Smooth muscle cell (in vitro differentiated cells): ENCODE data around the gene MRGPRX4. TPM values are rescaled to one million over a fixed set of nuclear protein-coding genes. Genes with fewer than 3 reads are reported as not detected.
"Not testable (repeated sequence)": the region's sequence is repeated elsewhere in the genome, so short reads cannot be mapped to it uniquely, and the experiment has no call there.

Source experiments
- DNase-seq: peaks from one replicate; lab custom pipeline; 2025; ENCODE audit not compliant: unreplicated experiment; lab: John Stamatoyannopoulos, UW
- H2AFZ ChIP-seq: fragments of 200-600 bp; sonication (generic); 2 replicates; pipeline ENCODE4 v1.6.0; 2016; ENCODE audit warnings: antibody characterized with exemption, low read depth, mild to moderate bottlenecking
- H3F3A ChIP-seq: fragments of 200-600 bp; sonication (generic); 2 replicates; pipeline ENCODE4 v1.6.0; 2017; ENCODE audit warnings: antibody characterized with exemption, low read depth
- H3K27ac ChIP-seq: fragments of 200-600 bp; sonication (generic); 2 replicates; pipeline ENCODE4 v1.5.1; 2016; ENCODE audit warnings: low read depth, mild to moderate bottlenecking
- H3K27me3 ChIP-seq: fragments of 200-600 bp; sonication (generic); 2 replicates; pipeline ENCODE4 v1.6.1; 2016; ENCODE audit warnings: low read depth, mild to moderate bottlenecking
- H3K36me3 ChIP-seq: fragments of 200-600 bp; sonication (generic); 2 replicates; pipeline ENCODE4 v1.5.1; 2016; ENCODE audit warnings: low read depth
- H3K4me1 ChIP-seq: fragments of 200-600 bp; sonication (generic); 2 replicates; pipeline ENCODE4 v1.5.1; 2016; ENCODE audit warnings: low read depth
- H3K4me2 ChIP-seq: fragments of 200-600 bp; sonication (generic); 2 replicates; pipeline ENCODE4 v1.6.0; 2016; ENCODE audit warnings: mild to moderate bottlenecking
- H3K4me3 ChIP-seq: fragments of 200-600 bp; sonication (generic); 2 replicates; pipeline ENCODE4 v1.5.1; 2016; ENCODE audit warnings: mild to moderate bottlenecking
- H3K79me2 ChIP-seq: fragments of 200-600 bp; sonication (generic); 2 replicates; pipeline ENCODE4 v1.6.0; 2016; ENCODE audit warnings: low read depth, mild to moderate bottlenecking
- H3K9ac ChIP-seq: fragments of 200-600 bp; sonication (generic); 2 replicates; pipeline ENCODE4 v1.6.0; 2016; ENCODE audit warnings: low read depth
- H3K9me3 ChIP-seq: fragments of 200-600 bp; sonication (generic); replicated peaks from 2 replicates; pipeline ENCODE4 v1.5.1; 2016; ENCODE audit warnings: low read depth
- H4K20me1 ChIP-seq: fragments of 200-600 bp; sonication (generic); 2 replicates; pipeline ENCODE4 v1.6.0; 2016; ENCODE audit warnings: low read depth
- CTCF ChIP-seq: fragments of 200-600 bp; sonication (generic); IDR thresholded peaks from 2 replicates; pipeline ENCODE4 v1.5.1; 2017; ENCODE audit warnings: borderline replicate concordance, mild to moderate bottlenecking, antibody characterized with exemption; ENCODE audit not compliant: insufficient read depth, poor library complexity, severe bottlenecking
- WGBS: methylation state at CpG from one replicate; pipeline ENCODE4 v1.1.7; 2016; ENCODE audit warnings: low lambda C conversion rate; 5-methylcytosine and 5-hydroxymethylcytosine counted together
- polyA plus RNA-seq: library from polyadenylated mRNA; unstranded; fragments of >200 nt; fragmentation: Nextera tagmentation; extraction: Ambion mirVana; gene quantifications from 2 replicates; pipeline ENCODE4 v1.2.1, GENCODE V29; 2016
- total RNA-seq: library from RNA; depleted of rRNA; stranded (reverse); fragments of >200 nt; gene quantifications from 2 replicates; pipeline ENCODE4 v1.2.3, GENCODE V29; 2014

MRGPRX4 gene
- not detected in 2 replicates for total RNA-seq
- polyA plus RNA-seq, result not detected in 2 replicates

- 82% methylated on average over 3 of the region's 3 CpGs for WGBS
- TF ChIP-seq CTCF, result no peak
- no peaks in the 10 kb centered on the region for H3K4me1 ChIP-seq
- H3K4me3 ChIP-seq, result no peak within 1 kb of the TSS
- no peaks in the 10 kb centered on the region for H3K36me3 ChIP-seq
- H4K20me1 ChIP-seq, result no peaks in the 10 kb centered on the region
- no peak within 1 kb of the TSS for H3K9ac ChIP-seq
- H3K27me3 ChIP-seq, result peaks cover 20% of the 10 kb centered on the region
- H3K79me2 ChIP-seq, result no peaks in the 10 kb centered on the region
- no peak within 1 kb of the TSS for H2AFZ ChIP-seq
- H3K9me3 ChIP-seq, result no peaks in the 10 kb centered on the region
- no peak within 1 kb of the TSS for H3K27ac ChIP-seq
- no peak for DNase-seq
- no peak within 1 kb of the TSS for H3K4me2 ChIP-seq
- no peaks in the 10 kb centered on the region for H3F3A ChIP-seq
These were observed at the start of gene MRGPRX4 for GRCh38 chr11:18172666-18173065. MRGPRX4 (plus strand) TSS chr11:18172837; CDS start chr11:18173257, 420 bp downstream.

- not testable (repeated sequence) for H3K4me1 ChIP-seq, DNase-seq, H2AFZ ChIP-seq, H3F3A ChIP-seq, H3K9ac ChIP-seq, H3K27ac ChIP-seq, H3K36me3 ChIP-seq, H3K4me2 ChIP-seq, H3K79me2 ChIP-seq, H3K9me3 ChIP-seq, H3K4me3 ChIP-seq, H4K20me1 ChIP-seq, H3K27me3 ChIP-seq
- WGBS, result 91% methylated on average over 4 of the region's 4 CpGs
These were observed 41.5 kb upstream of the MRGPRX4 start for GRCh38 chr11:18131115-18131514.

DNA sequence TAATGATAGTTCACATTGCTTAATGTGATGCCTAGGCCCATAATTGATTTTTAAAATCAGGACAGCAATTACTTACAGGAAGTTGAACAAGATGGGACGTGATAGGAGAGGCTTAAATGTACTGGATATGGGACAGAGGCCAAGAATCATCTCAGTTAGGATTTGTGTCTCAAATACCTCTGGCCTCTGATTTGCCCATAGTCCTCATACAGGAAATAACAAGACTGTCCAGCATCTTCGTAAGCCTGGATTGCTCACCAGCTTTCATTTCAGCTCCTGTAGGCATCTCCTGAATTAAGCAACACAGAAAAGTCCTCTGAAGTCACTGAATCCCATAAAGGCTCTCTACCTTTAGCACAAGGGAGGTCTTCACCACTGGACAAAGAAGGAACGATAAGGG, 40.3 kb upstream of the MRGPRX4 start, which contains the start of gene MRGPRX3:
Gene MRGPRX3 (plus strand): TSS at position 231 of the 400 bp plus-strand sequence. CDS start 4,632 bp downstream, outside the sequence.
- no peaks in the 10 kb centered on the region for H3K4me1 ChIP-seq
- H3K9ac ChIP-seq, result no peak within 1 kb of the TSS
- 79% methylated on average over 3 of the region's 3 CpGs for WGBS
- no peaks in the 10 kb centered on the region for H3K27me3 ChIP-seq
- no peaks in the 10 kb centered on the region for H3K36me3 ChIP-seq
- H3K4me3 ChIP-seq, result no peak within 1 kb of the TSS
- H3K4me2 ChIP-seq, result no peak within 1 kb of the TSS
- no peak for DNase-seq
- H3F3A ChIP-seq, result no peaks in the 10 kb centered on the region
- H3K79me2 ChIP-seq, result no peaks in the 10 kb centered on the region
- no peak within 1 kb of the TSS for H2AFZ ChIP-seq
- H4K20me1 ChIP-seq, result no peaks in the 10 kb centered on the region
- no peak for TF ChIP-seq CTCF
- H3K27ac ChIP-seq, result no peak within 1 kb of the TSS
- H3K9me3 ChIP-seq, result no peaks in the 10 kb centered on the region

GRCh38 chr11:18135308-18135707, 37.3 kb upstream of the MRGPRX4 start:
- no peaks in the 10 kb centered on the region for H3K4me1 ChIP-seq
- H3K9me3 ChIP-seq, result no peaks in the 10 kb centered on the region
- no peak overlapping the region for H2AFZ ChIP-seq
- H3K36me3 ChIP-seq, result no peaks in the 10 kb centered on the region
- DNase-seq, result no peak
- H3F3A ChIP-seq, result no peaks in the 10 kb centered on the region
- TF ChIP-seq CTCF, result no peak
- H3K4me3 ChIP-seq, result no peak overlapping the region
- H4K20me1 ChIP-seq, result no peaks in the 10 kb centered on the region
- H3K9ac ChIP-seq, result no peak overlapping the region
- H3K27ac ChIP-seq, result no peak overlapping the region
- 29% methylated on average over 2 of the region's 2 CpGs for WGBS
- H3K79me2 ChIP-seq, result no peaks in the 10 kb centered on the region
- H3K27me3 ChIP-seq, result no peaks in the 10 kb centered on the region
- no peak overlapping the region for H3K4me2 ChIP-seq
